OCI-M2 (cell line): ENCODE results near the gene PHF20.
"Not testable (repeated sequence)": the region's sequence is repeated elsewhere in the genome, so short reads cannot be mapped to it uniquely, and the experiment has no call there.

Experiments
- DNase-seq: peaks from one replicate; lab custom pipeline; 2025; ENCODE audit not compliant: unreplicated experiment; lab: John Stamatoyannopoulos, UW

Gene PHF20

GRCh38 chr20:35833241-35833640 lies 61.4 kb downstream of the PHF20 start:
- no peak for DNase-seq

- no peak for DNase-seq
Observed at GRCh38 chr20:35837577-35838195, 65.9 kb downstream of the PHF20 start.

GRCh38 chr20:35838205-35838604 lies 66.4 kb downstream of the PHF20 start:
- no peak for DNase-seq

- DNase-seq = no peak
Observed at GRCh38 chr20:35839904-35840303, 68.1 kb downstream of the PHF20 start.

- DNase-seq = no peak
Observed at GRCh38 chr20:35840421-35840820, 68.6 kb downstream of the PHF20 start.

- no peak for DNase-seq
Observed at GRCh38 chr20:35842361-35842760, 70.5 kb downstream of the PHF20 start.

- DNase-seq = not testable (repeated sequence)
Observed at GRCh38 chr20:35843894-35844293, 72.1 kb downstream of the PHF20 start.

GRCh38 chr20:35845561-35845960 lies 73.7 kb downstream of the PHF20 start:
- DNase-seq = no peak

- DNase-seq = no peak
Observed at GRCh38 chr20:35849706-35850105, 77.9 kb downstream of the PHF20 start.

- not testable (repeated sequence) for DNase-seq
Observed at GRCh38 chr20:35851659-35852058, 79.8 kb downstream of the PHF20 start.

GRCh38 chr20:35854713-35855348 lies 83.0 kb downstream of the PHF20 start:
- DNase-seq = no peak

GRCh38 chr20:35855641-35856040 lies 83.8 kb downstream of the PHF20 start:
- DNase-seq = not testable (repeated sequence)

GRCh38 chr20:35856866-35857265 lies 85.1 kb downstream of the PHF20 start:
- DNase-seq = no peak

- DNase-seq = no peak
Observed at GRCh38 chr20:35866418-35867202, 94.8 kb downstream of the PHF20 start.

GRCh38 chr20:35870541-35871258 lies 98.9 kb downstream of the PHF20 start:
- no peak for DNase-seq

- DNase-seq = no peak
Observed at GRCh38 chr20:35871259-35871771, 99.5 kb downstream of the PHF20 start.

GRCh38 chr20:35876033-35876320 lies 104.2 kb downstream of the PHF20 start:
- no peak for DNase-seq

- no peak for DNase-seq
Observed at GRCh38 chr20:35877611-35878010, 105.8 kb downstream of the PHF20 start.

GRCh38 chr20:35878113-35878625 lies 106.4 kb downstream of the PHF20 start:
- DNase-seq = no peak

GRCh38 chr20:35881676-35882075 lies 109.9 kb downstream of the PHF20 start:
- no peak for DNase-seq
